GM19023 (cell line): Measurements from ENCODE around the gene KHK.

Source experiments
- ATAC-seq: cut with Tn5 transposase; IDR thresholded peaks from one replicate; pipeline ENCODE4 v1.9.1; 2021; ENCODE audit warnings: mild to moderate bottlenecking, moderate library complexity; ENCODE audit not compliant: unreplicated experiment

KHK gene

DNA sequence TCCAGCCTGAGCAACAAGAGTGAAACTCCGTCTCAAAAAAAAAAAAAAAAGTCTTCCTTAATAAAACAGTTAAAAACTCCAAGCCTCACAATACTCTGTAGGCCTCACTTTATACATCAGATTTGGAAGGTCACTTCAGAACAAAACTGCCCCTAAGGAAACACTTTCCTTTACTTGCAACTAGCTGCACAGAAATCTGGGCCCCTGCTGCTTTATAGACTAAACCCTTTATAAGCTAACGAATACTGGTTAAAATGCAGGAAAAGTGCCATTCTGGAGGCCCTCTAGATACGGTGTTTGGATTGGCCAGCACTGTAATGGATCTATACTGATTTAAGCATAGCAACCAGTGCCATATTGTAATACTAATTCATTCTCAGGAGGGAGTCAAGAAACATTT is 38.5 kb downstream of the KHK start:
- no peak for ATAC-seq

- ATAC-seq, result no peak
These were observed 39.7 kb downstream of the KHK start for GRCh38 chr2:27126252-27126710.

GRCh38 chr2:27127883-27128667 is 41.5 kb downstream of the KHK start:
- no peak for ATAC-seq

DNA sequence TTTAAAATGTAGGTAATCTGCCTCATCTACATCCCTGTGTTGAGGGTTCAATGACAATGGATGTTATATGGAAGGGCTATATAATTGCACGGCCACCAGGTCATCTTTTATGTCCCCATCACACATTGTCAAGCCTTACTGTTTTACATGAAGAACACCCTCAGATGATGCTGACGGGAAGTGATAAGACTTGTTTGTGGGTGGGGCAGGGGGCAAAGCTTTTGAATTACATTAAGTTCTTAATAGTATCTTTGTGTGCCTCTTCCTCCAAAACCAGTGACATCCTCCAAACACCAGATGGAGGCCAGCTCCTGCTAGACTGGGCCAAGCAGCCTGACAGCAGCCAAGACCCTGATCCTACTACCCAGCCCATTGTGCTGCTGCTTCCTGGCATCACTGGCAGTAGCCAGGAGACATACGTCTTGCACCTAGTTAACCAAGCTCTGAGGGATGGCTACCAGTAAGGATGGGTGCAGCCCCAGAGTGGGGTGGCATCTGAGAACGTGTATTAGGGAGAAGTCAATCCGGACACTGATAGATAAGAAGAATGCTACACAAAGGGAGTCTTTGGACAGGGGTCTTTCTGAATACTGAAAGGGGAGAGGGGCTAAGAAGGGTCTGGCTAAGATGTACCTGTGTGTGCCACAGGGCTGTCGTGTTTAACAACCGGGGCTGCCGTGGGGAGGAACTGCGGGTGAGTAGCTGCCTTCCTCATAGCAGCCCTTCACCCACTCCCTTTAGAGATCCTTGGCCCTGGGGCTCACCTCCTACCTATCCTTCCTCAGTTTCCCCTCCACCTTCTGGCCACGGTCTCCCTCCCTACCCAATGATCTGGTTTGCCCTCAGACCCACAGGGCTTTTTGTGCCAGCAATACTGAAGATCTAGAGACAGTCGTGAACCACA is 42.3 kb downstream of the KHK start:
- no peak for ATAC-seq

- ATAC-seq, result no peak
These were observed 43.8 kb downstream of the KHK start for GRCh38 chr2:27130396-27130795.

DNA sequence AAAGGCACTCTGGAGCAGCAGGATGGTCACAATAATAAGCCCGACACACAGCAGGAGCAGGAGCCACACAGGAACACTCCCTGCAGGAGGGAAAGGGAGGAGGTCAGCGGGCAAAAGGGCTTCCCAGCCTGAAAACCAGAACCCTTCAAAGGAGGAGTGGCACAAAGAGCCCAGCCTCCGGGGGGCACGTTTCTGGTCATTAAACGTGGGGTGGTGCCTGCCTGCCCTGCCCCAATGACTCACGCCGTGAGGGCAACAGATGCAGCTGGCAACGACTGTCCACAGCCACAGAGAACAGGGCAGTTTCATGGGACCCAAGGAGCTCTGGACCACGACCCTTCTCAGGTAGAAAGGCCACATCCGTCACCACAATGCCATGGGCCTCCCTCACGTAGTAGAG is 44.9 kb downstream of the KHK start:
- no peak for ATAC-seq

DNA sequence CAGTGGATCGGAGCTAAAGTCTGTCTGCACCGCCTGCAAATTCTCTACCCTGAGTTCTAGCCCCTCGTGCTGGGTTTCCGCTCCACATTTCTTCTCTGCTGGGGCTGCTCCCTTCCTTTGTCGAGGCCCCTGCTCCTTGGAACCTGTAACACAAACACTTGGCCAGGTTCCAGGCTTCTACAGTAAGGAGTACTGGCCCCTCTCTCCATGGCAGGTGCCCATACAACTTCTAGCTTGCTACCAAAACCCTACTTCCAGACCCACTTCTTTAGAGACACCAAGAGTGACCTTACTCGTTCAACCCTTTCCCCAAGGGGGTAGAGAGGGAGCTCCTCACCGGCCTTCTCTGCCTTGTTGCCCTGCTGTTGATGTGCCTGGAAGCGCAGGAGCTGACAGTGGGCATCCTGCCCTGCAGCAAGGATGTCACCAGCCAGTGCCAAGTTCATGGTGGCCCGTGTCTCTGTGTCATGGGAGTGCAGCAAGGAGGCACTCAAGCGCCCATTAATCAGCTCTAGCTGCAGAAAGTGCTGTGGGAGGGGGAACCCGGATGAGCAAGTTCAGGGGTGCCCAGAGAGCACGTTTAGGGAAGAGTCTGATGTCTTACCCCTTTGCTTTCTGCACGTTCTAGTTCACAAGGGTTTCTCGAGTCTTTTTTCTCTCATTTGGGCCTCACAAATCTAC is 46.8 kb downstream of the KHK start:
- ATAC-seq, result no peak

GRCh38 chr2:27133905-27134780 is 47.6 kb downstream of the KHK start, which contains the start of gene PREB:
Gene PREB, minus strand, starts transcription at chr2:27134636. Its CDS starts 215 bp downstream, at chr2:27134421.
- ATAC-seq, result peak; percentile 91

DNA sequence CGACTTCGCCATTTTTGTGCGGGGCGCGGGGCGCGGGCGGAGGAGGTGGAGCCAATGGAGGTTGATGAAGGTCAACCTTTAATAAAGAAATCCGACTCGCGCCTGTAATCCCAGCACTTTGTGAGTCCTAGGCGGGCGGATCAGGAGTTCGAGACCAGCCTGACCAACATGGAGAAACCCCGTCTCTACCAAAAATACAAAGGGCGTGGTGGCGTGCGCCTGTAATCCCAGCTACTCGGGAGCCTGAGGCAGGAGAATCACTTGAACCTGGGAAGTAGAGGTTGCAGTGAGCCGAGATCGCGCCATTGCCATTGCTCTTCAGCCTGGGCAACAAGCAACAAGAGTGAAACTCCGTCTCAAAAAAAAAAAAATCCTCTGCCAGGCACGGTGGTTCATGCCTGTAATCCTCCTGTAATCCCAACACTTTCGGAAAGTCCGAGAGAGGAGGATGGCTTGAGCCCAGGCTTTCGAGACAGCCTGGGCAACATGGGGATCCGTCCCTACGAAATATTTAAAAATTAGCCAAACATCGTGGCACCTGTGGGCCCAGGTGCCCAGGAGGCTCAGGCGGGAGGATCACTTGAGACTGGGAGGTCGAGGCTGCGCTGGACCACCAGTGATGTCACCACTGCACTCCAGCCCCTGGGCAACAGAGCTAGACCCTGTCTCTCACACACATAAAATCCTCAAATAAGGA is 48.4 kb downstream of the KHK start:
- no peak for ATAC-seq

DNA sequence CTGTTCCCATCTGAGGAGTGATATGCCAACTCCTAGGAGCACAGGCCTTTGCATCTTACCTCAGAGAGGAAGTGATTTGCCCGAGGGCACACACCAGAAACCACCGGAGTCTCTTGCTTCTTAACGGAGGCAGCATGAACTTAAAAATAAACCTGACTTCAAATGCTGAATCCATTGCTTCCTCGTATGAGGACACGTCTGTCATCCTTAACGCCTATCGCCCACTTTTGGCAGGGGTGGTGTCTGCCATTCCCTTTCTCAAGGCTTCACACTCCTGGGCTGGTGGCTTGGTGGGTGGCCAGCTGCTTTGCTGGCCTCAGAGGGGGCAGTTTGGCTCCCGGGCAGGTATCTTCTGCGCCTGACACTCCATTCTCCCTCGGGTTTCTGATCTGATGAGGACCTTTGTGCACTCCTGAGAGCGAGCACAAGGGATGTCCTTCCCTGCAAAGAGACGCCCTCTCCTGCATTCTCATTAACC is 48.9 kb downstream of the KHK start:
- ATAC-seq, result no peak

GRCh38 chr2:27136751-27137150 is 50.2 kb downstream of the KHK start:
- no peak for ATAC-seq

GRCh38 chr2:27137322-27137935 is 50.9 kb downstream of the KHK start:
- no peak for ATAC-seq

- ATAC-seq, result no peak
These were observed 51.5 kb downstream of the KHK start for GRCh38 chr2:27138111-27138510.

DNA sequence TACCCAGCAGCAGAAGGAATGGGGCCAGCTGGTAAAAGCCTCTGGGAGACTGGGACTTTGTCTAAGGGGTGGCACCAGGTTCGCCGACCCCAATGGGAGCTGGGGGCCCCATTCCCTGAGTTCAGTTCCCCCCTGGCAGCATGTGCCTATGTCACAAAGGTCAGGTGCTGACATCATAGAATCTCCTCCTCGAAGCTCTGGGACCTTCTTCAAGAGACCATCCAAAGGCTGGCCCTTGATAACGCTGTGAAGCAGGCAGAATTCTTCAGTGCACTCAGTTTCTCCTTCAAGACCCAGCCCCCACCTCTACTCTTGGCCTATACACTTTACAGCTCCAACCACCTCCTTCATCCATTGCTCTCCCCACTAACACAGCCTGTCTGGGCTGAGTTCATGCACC is 52.7 kb downstream of the KHK start, which contains the start of gene PRR30:
TSS of gene PRR30 (minus strand) at position 101 of the 400 bp plus-strand sequence. CDS start 1,081 bp downstream, outside the sequence.
- ATAC-seq, result no peak

DNA sequence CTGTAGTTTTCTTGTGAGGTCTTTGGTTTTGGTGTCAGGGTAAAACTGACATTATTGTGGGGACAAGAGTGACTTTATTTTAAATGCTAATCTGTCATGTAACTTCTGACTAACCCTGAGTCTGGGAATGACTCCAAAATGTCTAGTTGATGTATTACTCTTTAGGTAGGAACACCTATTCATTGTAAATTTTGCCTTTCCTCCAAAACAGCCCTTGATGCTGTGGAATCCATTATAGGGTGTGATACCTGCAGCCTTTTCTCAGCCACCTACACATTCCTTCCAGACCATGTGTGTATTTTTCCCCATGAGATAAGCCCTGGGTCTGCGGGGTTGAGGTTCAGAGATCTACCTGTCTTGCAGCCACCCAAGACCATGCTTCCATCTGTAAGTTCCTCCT is 56.7 kb downstream of the KHK start:
- no peak for ATAC-seq

GRCh38 chr2:27145682-27146081 is 59.1 kb downstream of the KHK start:
- no peak for ATAC-seq

- no peak for ATAC-seq
These were observed 61.4 kb downstream of the KHK start for GRCh38 chr2:27147935-27148334.

GRCh38 chr2:27148801-27149439 is 62.3 kb downstream of the KHK start, which contains the start of gene TCF23:
Gene TCF23, plus strand, starts transcription at chr2:27149004. Its CDS starts 130 bp downstream, at chr2:27149134.
- no peak for ATAC-seq
